ENCODE results near the gene TMEM163.

The TMEM163 gene

GRCh38 chr2:134500211-134500935, 218.4 kb downstream of the TMEM163 start:
- no peak for DNase-seq (ENCODE audit: low read depth, low spot score)
- TF ChIP-seq, protein P1, sequence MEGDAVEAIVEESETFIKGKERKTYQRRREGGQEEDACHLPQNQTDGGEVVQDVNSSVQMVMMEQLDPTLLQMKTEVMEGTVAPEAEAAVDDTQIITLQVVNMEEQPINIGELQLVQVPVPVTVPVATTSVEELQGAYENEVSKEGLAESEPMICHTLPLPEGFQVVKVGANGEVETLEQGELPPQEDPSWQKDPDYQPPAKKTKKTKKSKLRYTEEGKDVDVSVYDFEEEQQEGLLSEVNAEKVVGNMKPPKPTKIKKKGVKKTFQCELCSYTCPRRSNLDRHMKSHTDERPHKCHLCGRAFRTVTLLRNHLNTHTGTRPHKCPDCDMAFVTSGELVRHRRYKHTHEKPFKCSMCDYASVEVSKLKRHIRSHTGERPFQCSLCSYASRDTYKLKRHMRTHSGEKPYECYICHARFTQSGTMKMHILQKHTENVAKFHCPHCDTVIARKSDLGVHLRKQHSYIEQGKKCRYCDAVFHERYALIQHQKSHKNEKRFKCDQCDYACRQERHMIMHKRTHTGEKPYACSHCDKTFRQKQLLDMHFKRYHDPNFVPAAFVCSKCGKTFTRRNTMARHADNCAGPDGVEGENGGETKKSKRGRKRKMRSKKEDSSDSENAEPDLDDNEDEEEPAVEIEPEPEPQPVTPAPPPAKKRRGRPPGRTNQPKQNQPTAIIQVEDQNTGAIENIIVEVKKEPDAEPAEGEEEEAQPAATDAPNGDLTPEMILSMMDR (IDR thresholded peaks at IDR 0.05; ENCODE audit: low read depth, low read length), result no peak
- in situ Hi-C loops (cut with HindIII; ENCODE audit: low sequenced_read_pairs), result no loop called here
- H3K4me3 ChIP-seq (ENCODE audit: low read depth, low read length), result no peak overlapping the region

- H3K4me3 ChIP-seq (ENCODE audit: low read depth, low read length), result no peak overlapping the region
- in situ Hi-C loops (cut with HindIII; ENCODE audit: low sequenced_read_pairs), result no loop called here
- TF ChIP-seq, protein P1 (IDR thresholded peaks at IDR 0.05; ENCODE audit: low read depth, low read length), result no peak
- no peak for DNase-seq (ENCODE audit: low read depth, low spot score)
Observed at GRCh38 chr2:134499307-134499926, 219.4 kb downstream of the TMEM163 start.

GRCh38 chr2:134498654-134499053, 220.1 kb downstream of the TMEM163 start:
- TF ChIP-seq, protein P1 (IDR thresholded peaks at IDR 0.05; ENCODE audit: low read depth, low read length), result no peak
- in situ Hi-C loops (cut with HindIII; ENCODE audit: low sequenced_read_pairs), result no loop called here
- H3K4me3 ChIP-seq (ENCODE audit: low read depth, low read length), result no peak overlapping the region
- no peak for DNase-seq (ENCODE audit: low read depth, low spot score)

DNA sequence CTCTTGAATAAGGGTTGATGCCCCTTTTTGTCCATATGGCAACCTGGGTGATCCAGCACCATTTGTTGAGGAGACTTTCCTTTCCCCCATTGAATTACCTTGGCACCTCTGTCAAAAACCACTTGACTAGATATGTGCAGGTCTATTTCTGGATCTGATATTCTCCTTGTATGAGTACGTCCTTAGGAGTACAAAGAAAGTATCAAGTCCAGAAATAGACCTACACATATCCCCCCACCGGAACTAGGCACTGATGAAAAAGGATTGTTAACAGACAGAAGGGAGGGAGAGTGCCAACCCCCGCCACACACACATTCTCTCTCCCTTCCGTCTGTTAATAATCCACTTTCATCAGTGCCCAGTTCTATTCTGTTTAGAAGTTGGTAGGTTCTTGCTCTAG, 225.0 kb downstream of the TMEM163 start:
- no peak overlapping the region for H3K4me3 ChIP-seq (ENCODE audit: low read depth, low read length)
- TF ChIP-seq, protein P1 (IDR thresholded peaks at IDR 0.05; ENCODE audit: low read depth, low read length), result no peak
- in situ Hi-C loops (cut with HindIII; ENCODE audit: low sequenced_read_pairs), result no loop called here
- DNase-seq (ENCODE audit: low read depth, low spot score), result no peak

- H3K4me3 ChIP-seq (ENCODE audit: low read depth, low read length), result no peak overlapping the region
- TF ChIP-seq, protein P1 (IDR thresholded peaks at IDR 0.05; ENCODE audit: low read depth, low read length), result no peak
- in situ Hi-C loops (cut with HindIII; ENCODE audit: low sequenced_read_pairs), result no loop called here
- no peak for DNase-seq (ENCODE audit: low read depth, low spot score)
Observed at GRCh38 chr2:134491771-134492441, 226.9 kb downstream of the TMEM163 start.

GRCh38 chr2:134491022-134491421, 227.8 kb downstream of the TMEM163 start:
- TF ChIP-seq, protein P1 (IDR thresholded peaks at IDR 0.05; ENCODE audit: low read depth, low read length), result no peak
- in situ Hi-C loops (cut with HindIII; ENCODE audit: low sequenced_read_pairs), result no loop called here
- DNase-seq (ENCODE audit: low read depth, low spot score), result no peak
- H3K4me3 ChIP-seq (ENCODE audit: low read depth, low read length), result no peak overlapping the region
